Neural cell (in vitro differentiated cells): ENCODE data around the gene SEZ6.

Experiments
- CTCF ChIP-seq: fragments of 450-650 bp; IDR thresholded peaks from 2 replicates; pipeline ENCODE4 v1.5.1; 2014; ENCODE audit warnings: antibody characterized with exemption, mild to moderate bottlenecking, moderate library complexity; ENCODE audit not compliant: poor library complexity, severe bottlenecking
- POLR2AphosphoS5 ChIP-seq: IDR thresholded peaks from 2 replicates; pipeline ENCODE4 v1.6.1; 2012
- TAF1 ChIP-seq: IDR thresholded peaks from 2 replicates; pipeline ENCODE4 v1.6.1; 2012; ENCODE audit warnings: low read depth
- TF ChIP-seq, protein P1 (sequence below): IDR thresholded peaks from 2 replicates; pipeline ENCODE4 v1.6.1; 2012; ENCODE audit warnings: borderline replicate concordance

- TF ChIP-seq CTCF (no peak), TAF1 (no peak), POLR2AphosphoS5 (no peak)
- TF ChIP-seq, protein P1, sequence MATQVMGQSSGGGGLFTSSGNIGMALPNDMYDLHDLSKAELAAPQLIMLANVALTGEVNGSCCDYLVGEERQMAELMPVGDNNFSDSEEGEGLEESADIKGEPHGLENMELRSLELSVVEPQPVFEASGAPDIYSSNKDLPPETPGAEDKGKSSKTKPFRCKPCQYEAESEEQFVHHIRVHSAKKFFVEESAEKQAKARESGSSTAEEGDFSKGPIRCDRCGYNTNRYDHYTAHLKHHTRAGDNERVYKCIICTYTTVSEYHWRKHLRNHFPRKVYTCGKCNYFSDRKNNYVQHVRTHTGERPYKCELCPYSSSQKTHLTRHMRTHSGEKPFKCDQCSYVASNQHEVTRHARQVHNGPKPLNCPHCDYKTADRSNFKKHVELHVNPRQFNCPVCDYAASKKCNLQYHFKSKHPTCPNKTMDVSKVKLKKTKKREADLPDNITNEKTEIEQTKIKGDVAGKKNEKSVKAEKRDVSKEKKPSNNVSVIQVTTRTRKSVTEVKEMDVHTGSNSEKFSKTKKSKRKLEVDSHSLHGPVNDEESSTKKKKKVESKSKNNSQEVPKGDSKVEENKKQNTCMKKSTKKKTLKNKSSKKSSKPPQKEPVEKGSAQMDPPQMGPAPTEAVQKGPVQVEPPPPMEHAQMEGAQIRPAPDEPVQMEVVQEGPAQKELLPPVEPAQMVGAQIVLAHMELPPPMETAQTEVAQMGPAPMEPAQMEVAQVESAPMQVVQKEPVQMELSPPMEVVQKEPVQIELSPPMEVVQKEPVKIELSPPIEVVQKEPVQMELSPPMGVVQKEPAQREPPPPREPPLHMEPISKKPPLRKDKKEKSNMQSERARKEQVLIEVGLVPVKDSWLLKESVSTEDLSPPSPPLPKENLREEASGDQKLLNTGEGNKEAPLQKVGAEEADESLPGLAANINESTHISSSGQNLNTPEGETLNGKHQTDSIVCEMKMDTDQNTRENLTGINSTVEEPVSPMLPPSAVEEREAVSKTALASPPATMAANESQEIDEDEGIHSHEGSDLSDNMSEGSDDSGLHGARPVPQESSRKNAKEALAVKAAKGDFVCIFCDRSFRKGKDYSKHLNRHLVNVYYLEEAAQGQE: no peak
Measured at GRCh38 chr17:29046473-29046839, 40.6 kb upstream of the SEZ6 start.
